NCI-H510A treated with DMSO at 0.1 percent for 48 hours (cell line): ENCODE results near the gene GNA15.
"Not testable (repeated sequence)": the region's sequence is repeated elsewhere in the genome, so short reads cannot be mapped to it uniquely, and the experiment has no call there.

ENCODE experiments used
- DNase-seq: peaks from one replicate; lab custom pipeline; 2025; lab: John Stamatoyannopoulos, UW

GNA15 gene

DNA sequence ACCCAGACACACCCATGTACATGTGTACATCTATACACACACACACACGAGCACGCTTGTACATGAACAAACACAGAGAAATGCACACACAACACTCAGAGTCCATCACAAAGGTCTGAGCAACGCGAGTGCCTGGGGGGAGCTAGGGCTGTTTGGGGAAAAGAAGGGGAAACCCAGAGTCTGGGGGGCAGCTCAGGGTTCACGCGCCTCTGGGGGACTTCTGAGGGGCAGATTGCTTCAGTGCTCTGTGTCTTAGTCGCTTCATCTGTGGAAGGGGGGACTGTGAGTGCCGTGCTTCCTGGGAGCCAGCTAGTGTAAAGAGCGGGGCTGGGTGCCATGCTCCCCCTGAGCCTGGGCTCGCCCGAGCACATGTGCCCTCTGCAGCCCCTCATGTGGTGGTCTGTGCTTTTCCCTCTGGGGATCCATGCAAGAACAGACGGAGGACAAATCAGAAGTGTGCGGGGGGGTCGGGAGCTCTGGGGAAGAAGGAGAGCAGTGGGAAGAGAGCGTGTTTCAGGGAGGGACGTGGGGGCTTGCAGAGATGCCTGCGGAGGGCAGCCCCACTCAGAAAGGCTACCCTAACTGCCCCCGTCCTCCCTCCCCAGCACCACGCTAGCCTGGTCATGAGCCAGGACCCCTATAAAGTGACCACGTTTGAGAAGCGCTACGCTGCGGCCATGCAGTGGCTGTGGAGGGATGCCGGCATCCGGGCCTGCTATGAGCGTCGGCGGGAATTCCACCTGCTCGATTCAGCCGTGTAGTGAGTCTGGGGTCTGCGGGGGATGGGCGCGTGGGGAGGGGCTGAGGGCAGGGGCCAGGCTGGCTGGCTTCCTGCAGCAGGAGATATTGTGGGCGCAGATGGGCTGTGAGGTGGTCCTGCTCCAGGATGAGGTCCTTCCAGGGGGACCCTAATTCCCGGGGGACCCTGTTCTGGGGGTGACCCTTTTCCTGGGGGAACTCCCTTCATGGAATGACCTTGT, 14.0 kb downstream of the GNA15 start:
- DNase-seq = no peak

DNA sequence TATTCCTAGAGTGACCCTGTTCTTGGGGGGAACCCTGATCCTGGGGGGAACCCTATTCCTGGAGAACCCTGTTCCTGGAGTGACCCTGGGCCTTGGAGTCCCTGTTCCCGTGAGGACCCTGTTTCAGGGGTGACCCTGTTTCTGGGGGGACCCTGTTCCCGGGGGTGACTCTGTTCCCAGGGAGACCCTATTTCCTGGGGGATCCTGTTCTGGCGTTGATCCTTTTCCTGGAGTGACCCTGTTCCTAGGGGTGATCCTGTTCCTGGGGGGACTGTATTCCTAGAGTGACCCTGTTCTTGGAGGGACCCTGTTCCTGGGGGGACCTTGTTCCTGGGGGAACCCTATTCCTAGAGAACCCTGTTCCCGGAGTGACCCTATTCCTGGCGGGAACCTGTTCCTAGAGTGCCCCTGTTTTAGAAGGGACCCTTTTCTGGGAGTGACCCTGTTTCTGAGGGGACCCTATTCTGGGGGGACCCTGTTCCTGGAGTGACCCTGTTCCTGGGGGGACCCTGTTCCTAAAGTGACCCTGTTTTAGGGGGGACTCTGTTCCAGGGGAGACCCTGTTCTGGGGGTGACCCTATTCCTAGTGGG, 15.0 kb downstream of the GNA15 start:
- DNase-seq = no peak

GRCh38 chr19:3151563-3152418, 16.0 kb downstream of the GNA15 start:
- no peak for DNase-seq

- DNase-seq = no peak
Measured at GRCh38 chr19:3152419-3152780, 16.6 kb downstream of the GNA15 start.

DNA sequence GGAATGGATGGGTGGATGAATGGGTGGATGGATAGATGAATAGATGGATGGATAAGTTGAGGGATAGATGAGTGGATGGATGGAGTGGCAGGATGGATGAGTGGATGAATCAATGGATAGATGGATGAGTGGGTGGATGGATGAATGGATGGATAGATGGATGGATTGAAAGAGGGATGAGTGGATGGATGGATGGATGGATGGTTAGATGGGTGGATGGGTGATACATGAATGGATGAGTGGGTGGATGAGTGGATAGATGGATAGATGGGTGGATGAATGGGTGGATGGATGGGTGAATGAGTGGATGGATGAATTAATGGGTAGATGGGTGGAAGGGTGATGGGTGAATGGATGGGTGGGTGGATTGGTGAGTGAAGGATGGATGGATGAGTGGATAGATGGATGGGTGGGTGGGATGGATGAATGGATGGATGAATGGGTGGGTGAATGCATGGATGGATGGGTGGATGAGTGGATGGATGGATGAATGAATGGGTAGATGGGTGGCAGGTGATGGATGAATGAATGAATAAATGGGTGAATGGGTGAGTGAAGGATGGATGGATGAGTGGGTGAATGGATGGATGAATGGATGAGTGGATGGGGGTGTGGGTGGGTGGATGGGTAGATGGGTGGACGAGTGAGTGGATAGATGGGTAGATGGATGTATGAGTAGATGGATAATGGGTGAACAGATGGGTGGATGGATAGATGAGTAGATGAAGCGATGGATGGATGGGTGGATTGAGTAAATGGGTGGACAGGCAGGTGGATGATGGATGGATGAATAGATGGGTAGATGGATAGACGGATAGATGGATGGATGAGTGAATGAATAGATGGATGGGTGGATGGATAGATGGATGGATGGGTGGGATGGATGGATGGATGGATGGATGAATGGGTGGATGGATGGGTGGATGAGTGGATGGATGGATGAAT, 17.7 kb downstream of the GNA15 start:
- no peak for DNase-seq

- DNase-seq = not testable (repeated sequence)
Measured at GRCh38 chr19:3154447-3154846, 18.6 kb downstream of the GNA15 start.

GRCh38 chr19:3154957-3155736, 19.3 kb downstream of the GNA15 start:
- no peak for DNase-seq

DNA sequence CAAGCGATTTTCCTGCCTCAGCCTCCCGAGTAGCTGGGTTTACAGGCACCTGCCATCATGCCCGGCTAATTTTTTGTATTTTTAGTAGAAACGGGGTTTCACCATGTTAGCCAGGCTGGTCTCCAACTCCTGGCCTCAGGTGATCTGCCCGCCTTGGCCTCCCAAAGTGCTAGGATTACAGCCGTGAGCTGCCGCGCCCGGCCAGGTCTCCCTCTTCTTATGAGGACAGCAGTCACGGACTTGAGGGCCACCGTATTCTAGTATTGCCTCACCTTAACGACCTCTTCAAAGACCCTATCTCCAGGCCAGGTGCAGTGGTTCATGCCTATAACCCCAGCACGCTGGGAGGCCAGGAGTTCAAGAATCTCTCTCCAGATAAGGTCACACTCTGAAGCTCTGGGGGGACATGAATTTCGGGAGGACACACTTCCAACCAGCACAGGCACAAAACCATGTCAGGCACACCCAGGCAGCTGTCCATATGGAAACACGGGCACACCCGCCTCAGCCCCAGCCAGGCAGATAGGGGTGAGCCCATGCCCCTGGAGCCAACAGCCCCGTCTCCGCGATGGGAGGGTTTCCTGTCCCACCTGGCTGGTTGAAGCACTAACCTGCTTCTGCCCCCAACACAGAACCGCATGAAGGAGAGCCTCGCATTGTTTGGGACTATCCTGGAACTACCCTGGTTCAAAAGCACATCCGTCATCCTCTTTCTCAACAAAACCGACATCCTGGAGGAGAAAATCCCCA, 21.4 kb downstream of the GNA15 start:
- no peak for DNase-seq

DNA sequence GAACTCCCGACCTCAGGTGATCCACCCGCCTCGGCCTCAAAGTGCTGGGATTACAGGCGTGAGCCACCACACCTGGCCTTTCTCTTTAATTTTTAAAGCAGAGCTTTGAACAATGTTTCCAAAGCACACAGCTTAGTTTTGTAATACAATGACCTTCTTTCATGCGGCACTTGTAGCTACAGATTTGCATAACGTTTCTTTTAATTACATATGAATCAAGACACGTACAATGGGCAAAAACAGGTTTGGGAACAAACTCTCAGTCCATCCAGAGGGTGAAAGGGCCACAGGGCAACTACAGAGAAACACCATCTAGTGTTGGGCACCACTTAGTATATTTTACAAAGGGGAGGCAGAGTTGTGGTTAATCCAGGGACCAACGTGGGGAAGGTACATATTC, 23.7 kb downstream of the GNA15 start:
- DNase-seq = no peak

DNA sequence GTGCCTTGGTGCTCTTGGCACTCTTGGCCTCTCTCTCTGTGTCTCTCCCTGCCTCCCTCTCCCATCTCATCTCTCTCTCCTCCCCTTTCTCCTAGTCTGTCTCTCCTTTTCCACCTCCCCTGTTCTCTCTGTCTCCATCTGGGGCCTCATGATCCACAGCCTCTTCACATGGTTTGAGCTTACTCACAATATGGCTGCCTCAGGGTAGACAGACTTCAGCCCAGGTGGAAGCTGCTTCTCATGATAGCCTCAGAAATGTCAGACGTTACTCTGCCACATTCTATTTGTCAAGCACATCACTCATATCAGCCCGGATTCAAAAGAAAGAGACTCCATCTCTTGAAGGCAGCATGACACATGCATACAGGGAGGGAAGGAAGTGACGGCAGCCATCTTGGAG, 24.4 kb downstream of the GNA15 start:
- no peak for DNase-seq

- DNase-seq = no peak
Measured at GRCh38 chr19:3161453-3161852, 25.6 kb downstream of the GNA15 start.

- no peak for DNase-seq
Measured at GRCh38 chr19:3162418-3163229, 26.8 kb downstream of the GNA15 start.

DNA sequence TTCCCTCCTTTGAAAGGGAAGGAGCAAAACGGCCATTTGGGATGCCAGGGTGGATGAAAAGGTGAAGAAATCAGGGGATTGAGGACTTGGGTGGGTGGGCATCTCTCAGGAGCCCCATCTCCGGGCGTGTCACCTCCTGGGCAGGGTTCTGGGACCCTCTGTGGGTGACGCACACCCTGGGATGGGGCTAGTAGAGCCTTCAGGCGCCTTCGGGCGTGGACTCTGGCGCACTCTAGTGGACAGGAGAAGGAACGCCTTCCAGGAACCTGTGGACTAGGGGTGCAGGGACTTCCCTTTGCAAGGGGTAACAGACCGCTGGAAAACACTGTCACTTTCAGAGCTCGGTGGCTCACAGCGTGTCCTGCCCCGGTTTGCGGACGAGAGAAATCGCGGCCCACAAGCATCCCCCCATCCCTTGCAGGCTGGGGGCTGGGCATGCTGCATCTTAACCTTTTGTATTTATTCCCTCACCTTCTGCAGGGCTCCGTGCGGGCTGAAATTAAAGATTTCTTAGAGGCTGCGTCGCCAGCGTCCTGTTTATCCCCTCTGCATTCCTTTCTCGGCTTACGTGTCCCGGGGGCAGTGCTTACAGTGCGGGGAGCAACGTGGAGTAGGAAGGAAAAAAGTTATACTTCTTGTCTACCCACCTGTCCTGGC, 27.5 kb downstream of the GNA15 start:
- DNase-seq = peak; percentile 53

DNA sequence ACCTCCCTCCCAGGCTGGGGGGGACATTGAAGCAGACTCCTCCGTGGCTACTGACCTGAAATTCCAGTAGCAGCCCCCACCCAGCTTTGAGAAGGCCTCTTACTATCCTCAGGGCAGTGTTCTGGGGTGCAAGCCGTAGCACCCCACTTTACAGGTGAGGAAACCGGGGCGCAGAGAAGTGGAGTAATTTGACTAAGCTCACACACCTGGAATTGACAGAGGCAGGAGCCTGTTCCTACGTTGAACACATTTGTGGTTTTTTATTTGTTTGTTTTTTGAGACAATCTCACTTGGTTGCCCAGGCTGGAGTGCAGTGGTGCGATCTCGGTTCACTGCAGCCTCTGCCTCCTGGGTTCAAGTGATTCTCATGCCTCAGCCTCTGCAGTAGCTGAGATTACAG, 28.1 kb downstream of the GNA15 start:
- no peak for DNase-seq

- DNase-seq = no peak
Measured at GRCh38 chr19:3167533-3168272, 31.9 kb downstream of the GNA15 start.

GRCh38 chr19:3171894-3172672, 36.2 kb downstream of the GNA15 start:
- no peak for DNase-seq

DNA sequence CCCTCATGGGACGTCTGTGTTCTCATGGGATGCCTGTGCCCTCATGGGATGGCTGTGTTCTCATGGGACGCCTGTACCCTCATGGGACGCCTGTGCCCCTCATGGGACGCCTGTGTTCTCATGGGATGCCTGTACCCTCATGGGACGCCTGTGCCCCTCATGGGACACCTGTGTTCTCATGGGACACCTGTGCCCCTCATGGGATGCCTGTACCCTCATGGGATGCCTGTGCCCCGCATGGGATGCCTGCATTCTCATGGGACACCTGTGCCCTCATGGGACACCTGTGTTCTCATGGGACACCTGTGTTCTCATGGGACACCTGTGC, 36.8 kb downstream of the GNA15 start:
- not testable (repeated sequence) for DNase-seq
